Heart left ventricle (tissue), 16 donors: ENCODE results near the gene DYNLT4. TPM values are rescaled to one million over a fixed set of nuclear protein-coding genes. Genes with fewer than 3 reads are reported as not detected.
"Not testable (repeated sequence)": the region's sequence is repeated elsewhere in the genome, so short reads cannot be mapped to it uniquely, and the experiment has no call there.

Source experiments
- ATAC-seq, 4 donors: fragments of 200-7000 bp; cut with Tn5 transposase; one replicate each; pipeline ENCODE4 v1.9.1; 2020 to 2022; ENCODE audit warnings: moderate library complexity in 4 of 4, mild to moderate bottlenecking in 3 of 4, moderate number of reproducible peaks in 1 of 4
- DNase-seq, 5 donors: peaks; one replicate each; pipeline ENCODE4 v3.0.0-alpha.2; 2020
- H3K27ac ChIP-seq, 12 donors: fragments of 200-600 bp; sonication (generic) in 4 of 12; one replicate each; pipeline versions ENCODE4 v1.5.0 to v1.8.0; 2016 to 2022; ENCODE audit warnings: mild to moderate bottlenecking in 2 of 12
- H3K27me3 ChIP-seq, 9 donors: fragments of 200-600 bp; sonication (generic) in 2 of 9; one replicate each; pipeline versions ENCODE4 v1.5.1 to v1.8.0; 2016 to 2022; ENCODE audit warnings: mild to moderate bottlenecking in 3 of 9
- H3K36me3 ChIP-seq, 9 donors: fragments of 200-600 bp; sonication (generic) in 2 of 9; one replicate each; pipeline versions ENCODE4 v1.5.0 to v1.8.0; 2018 to 2022; ENCODE audit warnings: mild to moderate bottlenecking in 2 of 9
- H3K4me1 ChIP-seq, 12 donors: fragments of 200-600 bp; sonication (generic) in 4 of 12; one replicate each; pipeline versions ENCODE4 v1.5.0 to v1.8.0; 2016 to 2022; ENCODE audit warnings: mild to moderate bottlenecking in 3 of 12
- H3K4me3 ChIP-seq, 12 donors: fragments of 200-600 bp; sonication (generic) in 4 of 12; one replicate each; pipeline versions ENCODE4 v1.5.0 to v1.8.0; 2017 to 2022; ENCODE audit warnings: mild to moderate bottlenecking in 9 of 12, moderate library complexity in 4 of 12
- H3K9me3 ChIP-seq, 12 donors: fragments of 200-600 bp; sonication (generic) in 4 of 12; one replicate each; pipeline versions ENCODE4 v1.5.0 to v1.8.0; 2016 to 2022; ENCODE audit warnings: mild to moderate bottlenecking in 1 of 12
- CTCF ChIP-seq, 12 donors: fragments of 200-600 bp; sonication (generic) in 4 of 12; IDR thresholded peaks; one replicate each; pipeline versions ENCODE4 v1.5.0 to v1.8.0; 2018 to 2022; ENCODE audit warnings: antibody characterized with exemption in 12 of 12, mild to moderate bottlenecking in 5 of 12
- POLR2A ChIP-seq, 2 donors: fragments of 450-650 bp; IDR thresholded peaks; one replicate each; pipeline ENCODE4 v1.6.1; 2017; ENCODE audit warnings: antibody characterized with exemption in 2 of 2, mild to moderate bottlenecking in 2 of 2, moderate library complexity in 2 of 2
- WGBS, 4 donors: extraction: QIAGEN DNeasy Blood & Tissue Kit in 2 of 4; methylation state at CpG; one replicate each; pipeline versions ENCODE4 v1.1.5 to v1.1.7; 2013 to 2018; 5-methylcytosine and 5-hydroxymethylcytosine counted together
- intact Hi-C, 10 donors: fragments of 100-400 bp; cut with DNase I; formaldehyde crosslinking; loops; one replicate each; pipeline versions ENCODE4 v1.11.1 to v1.14.2; 2022
- polyA plus RNA-seq, 2 donors: library from polyadenylated mRNA; stranded (reverse); fragments of 200-250 nt; gene quantifications; one replicate each; pipeline ENCODE4 v1.2.3, GENCODE V29; 2013
- total RNA-seq, 9 donors: library from RNA; depleted of rRNA in 2 of 9; stranded (reverse); fragments of >200 nt in 2 of 9; fragmentation: NEBNext Ultra II Directional in 3 of 9; extraction: Animal tissue kit (Norgen Biotek cat#: 25700) in 3 of 9; gene quantifications; one replicate each; pipeline versions ENCODE4 v1.1.0 to v1.2.4, GENCODE V29; 2016 to 2023
- donor health status: ischemic (EF 13 %, LVEDD 7.1; RV severe dilation, severe dysfunction).
- donor health status: healthy with polysubstance abuse.
- donor health status: DM: no; HTN: yes; CAD: no.
- donor health status: DM: no; HTN: no; CAD: no.
- donor health status: ischemic (EF 25% LVEDD 6.9; RV normal size, moderate dysfunction).
- donor health status: ischemic (EF 25% LVEDD 5.7; RV mildly dilated, moderate dysfunction).
- donor health status: healthy.
- donor health status: DM: yes; HTN: yes; CAD: no.
- donor health status: ischemic (EF 35%, LVEDD 5.7; RV mildly dilated, moderate dysfunction).
- donor health status: nonischemic (EF 11% LVEDD 7.7; RV severe dilation, severe dysfunction).
- donor health status: DM: yes; HTN: yes; CAD: no.
- donor health status: PGD.
- donor health status: ischemic (EF 29% LVEDD 5.4; RV normal size, mild dysfunction).
- donor health status: nonischemic (EF 23%, LVEDD 6.1; RV moderate dilation, normal function).

Gene DYNLT4
- total and polyA plus RNA-seq, 11 donors: 0.36 to 1.7 (median 0.82) TPM; not detected in 1

- Histone ChIP-seq H3K27me3 (no peaks in the 10 kb centered on the region), H3K27ac (peak overlapping the region; percentile 7 to 90 (median 88)), H3K9me3 (no peaks in the 10 kb centered on the region), H3K4me1 (peaks cover 0 to 66% (median 51%) of the 10 kb centered on the region in 12 donors), H3K4me3 (peak overlapping the region; percentile 6 to 66 (median 55)), H3K36me3 (peaks cover 0 to 18% (median 5%) of the 10 kb centered on the region in 9 donors)
- TF ChIP-seq POLR2A (IDR thresholded peaks at IDR 0.05) (no peak), CTCF (IDR thresholded peaks at IDR 0.05) (no peak)
- ATAC-seq (peak in 1 of 4 donors; percentile 2), DNase-seq (peak in 2 of 5 donors; percentile 44 to 68)
- WGBS, 4 donors: 53 to 71% (median 61%) methylated on average over 32 to 48 of the region's 48 CpGs
- intact Hi-C loops: loop anchor here in 1 of 10 donors (10.0 kb wide), 1 partner anchor 78 kb away; the partner anchor contains the start of genes KIF2C and RNU5D-1
Measured at GRCh38 chr1:44812822-44813543, 5.8 kb upstream of the DYNLT4 start.

- H3K36me3 ChIP-seq: peaks cover 0 to 22% (median 9%) of the 10 kb centered on the region in 9 donors
- H3K4me3 ChIP-seq: peak overlapping the region in 1 of 12 donors; percentile 6
- H3K4me1 ChIP-seq: peaks cover 8 to 84% (median 67%) of the 10 kb centered on the region in 12 donors
- no peaks in the 10 kb centered on the region for H3K9me3 ChIP-seq
- TF ChIP-seq CTCF (IDR thresholded peaks at IDR 0.05): no peak
- no peak for TF ChIP-seq POLR2A (IDR thresholded peaks at IDR 0.05)
- DNase-seq: peak in 2 of 5 donors; percentile 10 to 13
- no peak for ATAC-seq
- H3K27me3 ChIP-seq: no peaks in the 10 kb centered on the region
- WGBS, 4 donors: 66 to 77% (median 72%) methylated on average over 8 of the region's 8 CpGs
- intact Hi-C loops: loop anchor here in 1 of 10 donors (10.0 kb wide), 1 partner anchor 76 kb away; the partner anchor contains the start of genes KIF2C and RNU5D-1
- H3K27ac ChIP-seq: peak overlapping the region in 9 of 12 donors; percentile 3 to 100 (median 99)
Measured at GRCh38 chr1:44811234-44811633, 4.1 kb upstream of the DYNLT4 start.

- H3K4me3 ChIP-seq: peak overlapping the region in 3 of 12 donors; percentile 41 to 59 (median 42)
- intact Hi-C loops: loop anchor here in 1 of 10 donors (10.0 kb wide), 1 partner anchor 76 kb away; the partner anchor contains the start of genes KIF2C and RNU5D-1
Measured at GRCh38 chr1:44810762-44811105, 3.6 kb upstream of the DYNLT4 start.

GRCh38 chr1:44810101-44810761, 3.1 kb upstream of the DYNLT4 start:
- peak overlapping the region; percentile 91 to 100 (median 99) for H3K27ac ChIP-seq
- H3K4me1 ChIP-seq: peaks cover 11 to 94% (median 76%) of the 10 kb centered on the region in 12 donors
- DNase-seq (peak in 3 of 5 donors; percentile 67 to 80 (median 74)), ATAC-seq (no peak)
- WGBS, 4 donors: 58 to 74% (median 61%) methylated on average over 4 to 12 of the region's 12 CpGs
- peak overlapping the region in 9 of 12 donors; percentile 39 to 59 (median 46) for H3K4me3 ChIP-seq
- TF ChIP-seq CTCF (IDR thresholded peaks at IDR 0.05): no peak
- no peak for TF ChIP-seq POLR2A (IDR thresholded peaks at IDR 0.05)
- H3K9me3 ChIP-seq: no peaks in the 10 kb centered on the region
- intact Hi-C loops: loop anchor here in 1 of 10 donors (10.0 kb wide), 1 partner anchor 75 kb away; the partner anchor contains the start of genes KIF2C and RNU5D-1
- no peaks in the 10 kb centered on the region for H3K27me3 ChIP-seq
- H3K36me3 ChIP-seq: peaks cover 0 to 24% (median 19%) of the 10 kb centered on the region in 9 donors

More at GRCh38 chr1:44810762-44811105, 3.6 kb upstream of the DYNLT4 start:
- Histone ChIP-seq H3K27ac (peak overlapping the region in 11 of 12 donors; percentile 35 to 100 (median 99)), H3K36me3 (peaks cover 0 to 23% (median 14%) of the 10 kb centered on the region in 9 donors), H3K4me1 (peaks cover 11 to 89% (median 72%) of the 10 kb centered on the region in 12 donors)
- not testable (repeated sequence) for H3K27me3 ChIP-seq, H3K9me3 ChIP-seq, ATAC-seq
- DNase-seq: peak in 1 of 5 donors; percentile 36
- WGBS, 4 donors: 87 to 93% (median 89%) methylated on average over 4 of the region's 4 CpGs
